ENCODE data around the gene IGF1.
"Not testable (repeated sequence)": the region's sequence is repeated elsewhere in the genome, so short reads cannot be mapped to it uniquely, and the experiment has no call there.

IGF1 gene

GRCh38 chr12:102379346-102380162 is 100.8 kb downstream of the IGF1 start:
- DNase-seq, result no peak

GRCh38 chr12:102376781-102377180 is 103.6 kb downstream of the IGF1 start:
- DNase-seq, result no peak

- no peak for DNase-seq
Observed at GRCh38 chr12:102376181-102376747, 104.1 kb downstream of the IGF1 start.

GRCh38 chr12:102374190-102374589 is 106.2 kb downstream of the IGF1 start:
- no peak for DNase-seq

- peak; percentile 5 for DNase-seq
Observed at GRCh38 chr12:102372087-102372486, 108.3 kb downstream of the IGF1 start.

- no peak for DNase-seq
Observed at GRCh38 chr12:102371165-102371564, 109.2 kb downstream of the IGF1 start.

- no peak for DNase-seq
Observed at GRCh38 chr12:102369876-102370275, 110.5 kb downstream of the IGF1 start.

GRCh38 chr12:102365365-102365764 is 115.0 kb downstream of the IGF1 start:
- no peak for DNase-seq

GRCh38 chr12:102364709-102365108 is 115.7 kb downstream of the IGF1 start:
- DNase-seq, result no peak

GRCh38 chr12:102356690-102357089 is 123.7 kb downstream of the IGF1 start:
- DNase-seq, result no peak

GRCh38 chr12:102354281-102354680 is 126.1 kb downstream of the IGF1 start:
- not testable (repeated sequence) for DNase-seq

- DNase-seq, result no peak
Observed at GRCh38 chr12:102351322-102351721, 129.0 kb downstream of the IGF1 start.

- DNase-seq, result no peak
Observed at GRCh38 chr12:102350070-102350469, 130.3 kb downstream of the IGF1 start.

- DNase-seq, result no peak
Observed at GRCh38 chr12:102349079-102349478, 131.3 kb downstream of the IGF1 start.

GRCh38 chr12:102347811-102348210 is 132.6 kb downstream of the IGF1 start:
- DNase-seq, result peak; percentile 8

All from fibroblast of upper back skin (primary cell).